ENCODE results near the gene GGCT. TPM values are rescaled to one million over a fixed set of nuclear protein-coding genes. Genes with fewer than 3 reads are reported as not detected.

The GGCT gene
- total and polyA plus RNA-seq, 2 of the 8 experiments (the other 6 are each of a cell fraction or from before 2014, with no cell fraction given), result 50.0 to 129 TPM

- TF ChIP-seq, protein P1, sequence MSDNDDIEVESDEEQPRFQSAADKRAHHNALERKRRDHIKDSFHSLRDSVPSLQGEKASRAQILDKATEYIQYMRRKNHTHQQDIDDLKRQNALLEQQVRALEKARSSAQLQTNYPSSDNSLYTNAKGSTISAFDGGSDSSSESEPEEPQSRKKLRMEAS (IDR thresholded peaks at IDR 0.05), result no peak
- TF ChIP-seq EGR1 (IDR thresholded peaks at IDR 0.05; ENCODE audit: borderline replicate concordance, low read depth, low read length), result peak; percentile 56; the same call in 1 of the 2 replicates
These were observed 35.3 kb downstream of the GGCT start (continued) for GRCh38 chr7:30469303-30469702.

Data from H1 (cell line).